Karpas-422 (cell line): Measurements from ENCODE around the gene EDARADD. TPM values are rescaled to one million over a fixed set of nuclear protein-coding genes. Genes with fewer than 3 reads are reported as not detected.

Experiments used
- DNase-seq: peaks from one replicate; pipeline ENCODE4 v3.0.0-alpha.2; 2015
- H2AFZ ChIP-seq: fragments of 200-600 bp; sonication (generic); 2 replicates; pipeline ENCODE4 v1.6.1; 2014; ENCODE audit warnings: antibody characterized with exemption, low read length, mixed read lengths
- H3K27ac ChIP-seq: fragments of 200-600 bp; sonication (generic); 2 replicates; pipeline ENCODE4 v1.5.1; 2014; ENCODE audit warnings: mild to moderate bottlenecking, low read length, moderate library complexity
- H3K27me3 ChIP-seq: fragments of 200-600 bp; sonication (generic); 2 replicates; pipeline ENCODE4 v1.6.1; 2014; ENCODE audit warnings: low read length, mixed read lengths
- H3K36me3 ChIP-seq: fragments of 200-600 bp; sonication (generic); 2 replicates; pipeline ENCODE4 v1.6.1; 2014; ENCODE audit warnings: low read length, mixed read lengths; ENCODE audit not compliant: insufficient read depth
- H3K4me1 ChIP-seq: fragments of 200-600 bp; sonication (generic); 2 replicates; pipeline ENCODE4 v1.6.1; 2014; ENCODE audit warnings: mild to moderate bottlenecking, low read length, mixed read lengths
- H3K4me2 ChIP-seq: fragments of 200-600 bp; sonication (generic); 2 replicates; pipeline ENCODE4 v1.6.1; 2014; ENCODE audit warnings: low read length, low read depth, mild to moderate bottlenecking; ENCODE audit not compliant: poor library complexity, severe bottlenecking
- H3K4me3 ChIP-seq: fragments of 200-600 bp; sonication (generic); 2 replicates; pipeline ENCODE4 v1.5.1; 2014; ENCODE audit warnings: mild to moderate bottlenecking, antibody characterized with exemption, low read length, mixed read lengths
- H3K79me2 ChIP-seq: fragments of 200-600 bp; sonication (generic); 2 replicates; pipeline ENCODE4 v1.6.1; 2014; ENCODE audit warnings: mild to moderate bottlenecking, low read length, mixed read lengths
- H3K9ac ChIP-seq: fragments of 200-600 bp; sonication (generic); 2 replicates; pipeline ENCODE4 v1.6.0; 2014; ENCODE audit warnings: low read length
- H3K9me2 ChIP-seq: fragments of 200-600 bp; sonication (generic), shearing (Covaris generic); replicated peaks from 2 replicates; pipeline ENCODE4 v1.6.0; 2014; ENCODE audit warnings: mild to moderate bottlenecking, low read length, moderate library complexity; ENCODE audit not compliant: insufficient read depth
- H3K9me3 ChIP-seq: fragments of 300-700, 200-600 bp; sonication (generic); 2 replicates; pipeline ENCODE4 v1.6.1; 2014; ENCODE audit warnings: low read length, mixed read lengths
- H4K20me1 ChIP-seq: fragments of 200-600 bp; sonication (generic); 2 replicates; pipeline ENCODE4 v1.6.1; 2014; ENCODE audit warnings: mild to moderate bottlenecking, antibody characterized with exemption, low read length, low read depth; ENCODE audit not compliant: insufficient read depth
- total RNA-seq: library from RNA; depleted of rRNA; stranded (reverse); fragments of >200 nt; shearing (Covaris generic); gene quantifications from 2 replicates; pipeline ENCODE4 v1.2.3, GENCODE V29; 2014; ENCODE audit warnings: low replicate concordance

The EDARADD gene
- total RNA-seq, 1 experiment from 2014 or later = not detected

- Histone ChIP-seq H3K27me3 (no peaks in the 10 kb centered on the region), H3K9me3 (no peaks in the 10 kb centered on the region), H4K20me1 (no peaks in the 10 kb centered on the region), H3K79me2 (no peaks in the 10 kb centered on the region), H3K4me1 (no peaks in the 10 kb centered on the region), H3K27ac (no peak overlapping the region), H2AFZ (no peak overlapping the region), H3K4me3 (no peak overlapping the region), H3K4me2 (no peak overlapping the region), H3K9me2 (no peaks in the 10 kb centered on the region), H3K36me3 (no peaks in the 10 kb centered on the region), H3K9ac (no peak overlapping the region)
- DNase-seq = no peak
Observed at GRCh38 chr1:236416165-236416564, 22.1 kb downstream of the EDARADD start.

GRCh38 chr1:236417336-236417735 is 23.2 kb downstream of the EDARADD start:
- Histone ChIP-seq H3K4me3 (no peak overlapping the region), H4K20me1 (no peaks in the 10 kb centered on the region), H3K27me3 (no peaks in the 10 kb centered on the region), H3K36me3 (no peaks in the 10 kb centered on the region), H3K79me2 (no peaks in the 10 kb centered on the region), H3K4me1 (no peaks in the 10 kb centered on the region), H3K4me2 (no peak overlapping the region), H3K9me3 (no peaks in the 10 kb centered on the region), H3K9me2 (no peaks in the 10 kb centered on the region), H3K9ac (no peak overlapping the region), H3K27ac (no peak overlapping the region), H2AFZ (no peak overlapping the region)
- DNase-seq = no peak

- Histone ChIP-seq H3K4me1 (no peaks in the 10 kb centered on the region), H3K9me2 (no peaks in the 10 kb centered on the region), H3K9ac (no peak overlapping the region), H3K36me3 (no peaks in the 10 kb centered on the region), H3K4me3 (no peak overlapping the region), H4K20me1 (no peaks in the 10 kb centered on the region), H3K27me3 (no peaks in the 10 kb centered on the region), H3K4me2 (no peak overlapping the region), H3K79me2 (no peaks in the 10 kb centered on the region), H3K27ac (no peak overlapping the region), H3K9me3 (no peaks in the 10 kb centered on the region), H2AFZ (no peak overlapping the region)
- no peak for DNase-seq
Observed at GRCh38 chr1:236419502-236419901, 25.4 kb downstream of the EDARADD start.

- Histone ChIP-seq H3K4me2 (no peak overlapping the region), H3K9ac (no peak overlapping the region), H3K27me3 (no peaks in the 10 kb centered on the region), H3K27ac (no peak overlapping the region), H3K4me1 (no peaks in the 10 kb centered on the region), H3K79me2 (no peaks in the 10 kb centered on the region), H3K4me3 (no peak overlapping the region), H3K9me3 (no peaks in the 10 kb centered on the region), H3K36me3 (no peaks in the 10 kb centered on the region), H2AFZ (no peak overlapping the region), H4K20me1 (no peaks in the 10 kb centered on the region), H3K9me2 (no peaks in the 10 kb centered on the region)
- DNase-seq = no peak
Observed at GRCh38 chr1:236421022-236421421, 26.9 kb downstream of the EDARADD start.

GRCh38 chr1:236421850-236422516 is 27.9 kb downstream of the EDARADD start:
- no peak for DNase-seq
- Histone ChIP-seq H3K4me3 (no peak overlapping the region), H4K20me1 (no peaks in the 10 kb centered on the region), H3K79me2 (no peaks in the 10 kb centered on the region), H3K4me1 (no peaks in the 10 kb centered on the region), H3K27ac (no peak overlapping the region), H3K36me3 (no peaks in the 10 kb centered on the region), H3K27me3 (no peaks in the 10 kb centered on the region), H3K9me2 (no peaks in the 10 kb centered on the region), H3K9me3 (no peaks in the 10 kb centered on the region), H2AFZ (no peak overlapping the region), H3K4me2 (no peak overlapping the region), H3K9ac (no peak overlapping the region)

- H2AFZ ChIP-seq = no peak overlapping the region
- no peak overlapping the region for H3K9ac ChIP-seq
- H3K27me3 ChIP-seq = no peaks in the 10 kb centered on the region
- H3K9me3 ChIP-seq = no peaks in the 10 kb centered on the region
- H3K27ac ChIP-seq = no peak overlapping the region
- H3K4me3 ChIP-seq = no peak overlapping the region
- no peaks in the 10 kb centered on the region for H3K36me3 ChIP-seq
- DNase-seq = no peak
- no peaks in the 10 kb centered on the region for H4K20me1 ChIP-seq
- no peaks in the 10 kb centered on the region for H3K79me2 ChIP-seq
- no peak overlapping the region for H3K4me2 ChIP-seq
- no peaks in the 10 kb centered on the region for H3K4me1 ChIP-seq
- H3K9me2 ChIP-seq = no peaks in the 10 kb centered on the region
Observed at GRCh38 chr1:236422517-236422876, 28.4 kb downstream of the EDARADD start.

- Histone ChIP-seq H3K4me1 (peaks cover 2% of the 10 kb centered on the region; the same call in 1 of the 2 replicates), H3K4me2 (no peak overlapping the region), H3K27me3 (no peaks in the 10 kb centered on the region), H3K9me3 (no peaks in the 10 kb centered on the region), H3K79me2 (no peaks in the 10 kb centered on the region), H4K20me1 (no peaks in the 10 kb centered on the region), H2AFZ (no peak overlapping the region), H3K27ac (no peak overlapping the region), H3K4me3 (no peak overlapping the region), H3K9ac (no peak overlapping the region), H3K9me2 (no peaks in the 10 kb centered on the region), H3K36me3 (no peaks in the 10 kb centered on the region)
- no peak for DNase-seq
Observed at GRCh38 chr1:236425031-236425663, 31.1 kb downstream of the EDARADD start.

GRCh38 chr1:236426215-236426614 is 32.1 kb downstream of the EDARADD start:
- no peaks in the 10 kb centered on the region for H3K79me2 ChIP-seq
- H3K4me1 ChIP-seq = peaks cover 2% of the 10 kb centered on the region; the same call in 1 of the 2 replicates
- no peaks in the 10 kb centered on the region for H3K27me3 ChIP-seq
- H3K36me3 ChIP-seq = no peaks in the 10 kb centered on the region
- H3K4me2 ChIP-seq = no peak overlapping the region
- no peaks in the 10 kb centered on the region for H3K9me3 ChIP-seq
- H3K27ac ChIP-seq = no peak overlapping the region
- H3K9me2 ChIP-seq = no peaks in the 10 kb centered on the region
- H3K4me3 ChIP-seq = no peak overlapping the region
- H2AFZ ChIP-seq = no peak overlapping the region
- H4K20me1 ChIP-seq = no peaks in the 10 kb centered on the region
- DNase-seq = no peak
- no peak overlapping the region for H3K9ac ChIP-seq
